ENCODE results near the gene KRT74. TPM values are rescaled to one million over a fixed set of nuclear protein-coding genes. Genes with fewer than 3 reads are reported as not detected.

Gene KRT74
- total RNA-seq, 2 donors from 2014 or later, result 0.05 to 0.45 TPM

DNA sequence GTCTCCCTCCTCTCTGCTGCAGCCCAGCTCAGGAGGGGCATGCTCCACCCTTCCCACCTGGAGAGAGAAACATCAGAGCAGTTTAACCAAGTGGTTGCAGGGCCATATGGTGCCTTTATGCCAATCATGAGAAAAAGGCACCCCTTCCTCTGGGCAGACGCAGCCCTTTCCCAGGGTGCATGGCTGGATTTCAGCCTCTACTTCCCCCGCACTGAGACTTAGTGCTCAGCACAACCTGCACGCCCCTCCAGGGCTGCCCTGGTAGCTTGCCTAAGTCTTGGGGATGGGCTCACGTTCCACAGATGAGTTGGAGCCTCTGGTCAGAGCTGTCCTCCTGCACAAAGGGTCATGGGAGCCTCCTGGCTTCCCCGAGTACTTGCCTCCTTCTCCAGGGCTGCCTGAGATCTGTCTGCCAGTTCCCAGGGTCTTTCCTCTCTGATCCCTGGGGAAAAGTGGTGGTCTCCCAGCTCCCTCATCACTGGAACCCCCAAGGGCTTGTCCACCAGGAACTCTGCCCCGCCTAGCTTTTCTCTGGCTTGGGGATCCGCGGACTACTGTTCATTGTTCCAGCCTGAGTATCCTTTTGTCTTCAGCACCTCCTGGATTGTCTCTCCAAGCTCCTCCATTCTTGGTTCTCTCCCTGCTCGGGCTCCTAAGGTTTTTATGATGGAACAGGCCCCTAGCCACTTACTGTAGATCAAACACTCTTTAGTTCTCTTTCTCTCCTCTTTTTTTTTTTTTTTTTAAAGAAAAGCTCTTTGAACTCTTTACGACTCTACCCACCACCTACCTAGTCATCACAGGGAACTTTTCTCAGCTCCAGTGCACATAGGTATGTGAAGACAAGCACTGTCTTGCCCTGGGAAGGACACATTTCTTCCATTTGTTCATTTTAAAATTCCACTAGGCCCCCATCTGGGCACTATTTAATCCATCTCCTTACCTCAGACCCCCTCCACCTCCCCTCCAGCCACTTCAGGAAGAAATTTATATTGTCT, 6.1 kb upstream of the KRT74 start:
- no peaks in the 10 kb centered on the region for H3K4me1 ChIP-seq (replicated peaks)
- H3K4me3 ChIP-seq, result no peak overlapping the region
- WGBS, result 44% methylated on average over 10 of the region's 10 CpGs
- peak; percentile 23 for DNase-seq (ENCODE audit: low spot score)
- no peaks in the 10 kb centered on the region for H3K36me3 ChIP-seq
- intact Hi-C loops (cut with DNase I), result loop anchor here (5.0 to 10.0 kb wide), 3 partner anchors 207 to 422 kb away; no protein-coding TSS in a partner anchor
- no peaks in the 10 kb centered on the region for H3K27me3 ChIP-seq (replicated peaks; ENCODE audit: insufficient read depth)
- no peaks in the 10 kb centered on the region for H3K9me3 ChIP-seq
- peak overlapping the region; percentile 18 to 56 for H3K27ac ChIP-seq
- peak; percentile 24 for TF ChIP-seq POLR2AphosphoS5 (IDR thresholded peaks at IDR 0.05)
- no peak for TF ChIP-seq CTCF (IDR thresholded peaks at IDR 0.05)
- no peak for TF ChIP-seq POLR2A (IDR thresholded peaks at IDR 0.05)

DNA sequence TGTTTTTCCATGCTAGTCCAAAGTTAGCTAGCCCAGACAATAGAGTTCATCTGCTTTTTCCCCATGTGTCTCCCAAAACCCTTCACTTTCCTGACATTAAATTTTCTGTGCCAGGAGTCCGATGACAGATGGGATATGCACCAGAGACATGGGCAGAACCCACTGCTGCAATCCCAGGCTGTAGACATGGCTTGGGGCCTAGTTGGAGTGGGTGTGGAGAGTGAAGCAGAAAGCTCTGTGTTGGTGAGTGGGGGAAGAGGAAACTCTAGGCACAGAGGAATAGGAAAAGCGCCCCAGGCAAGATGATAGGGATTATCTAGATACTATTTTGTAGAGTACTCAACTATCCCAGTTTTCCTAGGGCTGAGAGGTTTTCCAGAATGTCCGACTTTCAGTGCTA, 4.8 kb upstream of the KRT74 start:
- intact Hi-C loops (cut with DNase I), result no loop called here
- Histone ChIP-seq H3K9me3 (no peaks in the 10 kb centered on the region), H3K27ac (no peak overlapping the region), H3K36me3 (no peaks in the 10 kb centered on the region), H3K27me3 (replicated peaks; ENCODE audit: insufficient read depth) (no peaks in the 10 kb centered on the region), H3K4me1 (replicated peaks) (no peaks in the 10 kb centered on the region), H3K4me3 (no peak overlapping the region)
- TF ChIP-seq POLR2AphosphoS5 (IDR thresholded peaks at IDR 0.05) (peak; percentile 19), CTCF (IDR thresholded peaks at IDR 0.05) (no peak)
- 49% methylated on average over 3 of the region's 3 CpGs for WGBS
- no peak for DNase-seq (ENCODE audit: low spot score)

- no peaks in the 10 kb centered on the region for H3K36me3 ChIP-seq
- H3K27me3 ChIP-seq (replicated peaks; ENCODE audit: insufficient read depth), result no peaks in the 10 kb centered on the region
- no peak overlapping the region for H3K4me3 ChIP-seq
- no peak overlapping the region for H3K27ac ChIP-seq
- WGBS, result 95% methylated on average over 8 of the region's 8 CpGs
- TF ChIP-seq POLR2A (IDR thresholded peaks at IDR 0.05), result no peak
- no peak for TF ChIP-seq POLR2AphosphoS5 (IDR thresholded peaks at IDR 0.05)
- TF ChIP-seq CTCF (IDR thresholded peaks at IDR 0.05), result no peak
- H3K4me1 ChIP-seq (replicated peaks), result no peaks in the 10 kb centered on the region
- no peaks in the 10 kb centered on the region for H3K9me3 ChIP-seq
- no peak for DNase-seq (ENCODE audit: low spot score)
- intact Hi-C loops (cut with DNase I), result no loop called here
Observed at GRCh38 chr12:52577316-52577715, 3.7 kb upstream of the KRT74 start.

DNA sequence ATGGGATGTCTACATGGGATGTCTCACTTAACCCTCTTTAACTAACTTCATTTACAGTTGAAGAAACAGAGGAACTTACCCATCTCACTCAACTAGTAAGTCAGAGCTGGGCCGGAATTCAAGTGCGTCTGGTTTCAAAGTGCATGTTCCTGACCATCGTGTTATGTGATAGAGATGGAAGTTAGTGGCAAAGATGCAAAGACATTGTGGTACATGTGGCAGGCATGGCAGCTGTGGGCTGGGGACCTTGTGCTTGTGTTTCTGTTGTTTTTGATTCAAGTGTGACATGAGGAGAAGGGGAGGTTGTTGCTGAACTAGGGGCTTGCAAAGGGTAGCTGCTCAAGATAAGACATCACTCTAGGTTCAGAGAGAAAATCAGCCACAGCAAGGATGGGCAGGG, 2.3 kb upstream of the KRT74 start:
- no peak overlapping the region for H3K27ac ChIP-seq
- no peak for TF ChIP-seq POLR2AphosphoS5 (IDR thresholded peaks at IDR 0.05)
- no peaks in the 10 kb centered on the region for H3K27me3 ChIP-seq (replicated peaks; ENCODE audit: insufficient read depth)
- intact Hi-C loops (cut with DNase I), result no loop called here
- no peaks in the 10 kb centered on the region for H3K9me3 ChIP-seq
- no peak overlapping the region for H3K4me3 ChIP-seq
- no peaks in the 10 kb centered on the region for H3K36me3 ChIP-seq
- 96% methylated on average over 3 of the region's 3 CpGs for WGBS
- H3K4me1 ChIP-seq (replicated peaks), result no peaks in the 10 kb centered on the region
- no peak for DNase-seq (ENCODE audit: low spot score)

DNA sequence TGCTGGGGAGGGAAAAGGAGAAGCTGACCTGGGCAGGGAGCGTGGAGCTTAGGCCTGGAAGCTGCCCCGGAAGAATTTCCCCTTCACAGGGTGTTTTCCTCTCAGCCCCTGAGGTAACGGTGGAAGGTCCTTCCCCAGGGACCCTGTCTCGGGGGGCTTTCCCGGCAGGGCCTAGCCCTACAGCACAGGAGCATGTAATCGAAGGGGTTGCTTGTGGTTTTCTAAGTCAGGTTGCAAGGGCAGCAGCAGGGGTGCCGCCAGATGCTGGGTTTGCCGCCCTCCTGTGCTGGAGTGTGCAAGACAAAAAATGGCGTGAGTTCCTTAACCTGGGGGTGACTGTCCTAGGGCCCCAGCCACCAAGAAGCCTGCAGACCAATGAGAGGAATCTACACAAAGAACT, 1.6 kb upstream of the KRT74 start:
- no peaks in the 10 kb centered on the region for H3K4me1 ChIP-seq (replicated peaks)
- intact Hi-C loops (cut with DNase I), result no loop called here
- no peak overlapping the region for H3K27ac ChIP-seq
- no peak for DNase-seq (ENCODE audit: low spot score)
- no peaks in the 10 kb centered on the region for H3K27me3 ChIP-seq (replicated peaks; ENCODE audit: insufficient read depth)
- H3K4me3 ChIP-seq, result no peak overlapping the region
- TF ChIP-seq POLR2AphosphoS5 (IDR thresholded peaks at IDR 0.05) (no peak), CTCF (IDR thresholded peaks at IDR 0.05) (no peak), POLR2A (IDR thresholded peaks at IDR 0.05) (no peak)
- no peaks in the 10 kb centered on the region for H3K36me3 ChIP-seq
- H3K9me3 ChIP-seq, result no peaks in the 10 kb centered on the region
- 96% methylated on average over 9 of the region's 9 CpGs for WGBS
